ENCODE measurements around the gene PSG2. TPM values are rescaled to one million over a fixed set of nuclear protein-coding genes. Genes with fewer than 3 reads are reported as not detected.
A peak's percentile ranks its signal among the peaks of the same experiment; 100 is the strongest.
"Not testable (repeated sequence)": the region's sequence is repeated elsewhere in the genome, so short reads cannot be mapped to it uniquely, and the experiment has no call there.

Gene PSG2
- total RNA-seq, result not detected in 2 replicates

- DNase-seq (ENCODE audit: low read depth, low spot score), result not testable (repeated sequence)
Observed at GRCh38 chr19:43082601-43083000, at the start of gene PSG2. Gene PSG2, minus strand, starts transcription at chr19:43082701. Its CDS starts 132 bp downstream, at chr19:43082569.

GRCh38 chr19:43131281-43131842 is 48.9 kb upstream of the PSG2 start:
- DNase-seq (ENCODE audit: low read depth, low spot score), result not testable (repeated sequence)

DNA sequence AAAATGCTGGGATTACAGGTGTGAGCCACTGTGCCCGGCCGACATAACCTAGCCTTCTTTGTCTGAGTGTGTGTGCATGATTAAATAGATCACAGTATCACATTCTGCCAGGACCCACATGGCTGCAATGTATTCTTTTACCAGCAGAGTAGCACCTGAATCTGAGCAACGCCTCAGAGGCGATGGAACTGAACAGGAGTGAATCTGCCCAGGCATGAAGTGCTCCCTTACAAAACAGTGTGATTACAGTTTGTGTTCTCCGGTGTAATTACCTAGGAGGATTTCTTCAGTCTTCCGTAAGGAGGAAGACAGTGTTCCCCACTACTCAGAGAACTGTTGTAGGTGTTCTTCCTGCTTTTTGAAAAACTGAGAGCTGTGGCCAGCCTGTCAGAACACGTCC is 46.7 kb upstream of the PSG2 start:
- not testable (repeated sequence) for DNase-seq (ENCODE audit: low read depth, low spot score)

- not testable (repeated sequence) for DNase-seq (ENCODE audit: low read depth, low spot score)
Observed at GRCh38 chr19:43127336-43127735, 44.8 kb upstream of the PSG2 start.

DNA sequence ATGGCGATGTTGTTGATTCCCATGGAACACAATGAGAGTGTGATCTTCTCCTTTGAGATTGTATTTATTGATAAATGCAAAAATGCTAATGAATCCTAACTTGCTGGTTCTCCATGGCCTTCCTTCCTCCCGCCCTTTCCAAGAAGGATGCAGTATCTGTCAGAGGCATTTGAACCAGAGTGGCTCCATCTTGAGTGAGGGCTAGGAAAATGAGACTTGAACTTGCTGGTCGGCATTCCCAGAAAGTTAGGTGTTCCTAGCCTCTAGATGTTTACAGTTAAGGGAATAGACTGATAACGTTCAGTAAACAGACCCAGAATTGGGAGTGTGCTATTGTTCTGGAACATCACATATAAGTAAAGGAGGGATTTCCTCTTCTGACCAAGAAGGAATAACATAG is 44.2 kb upstream of the PSG2 start:
- DNase-seq (ENCODE audit: low read depth, low spot score), result no peak

- DNase-seq (ENCODE audit: low read depth, low spot score), result no peak
Observed at GRCh38 chr19:43124360-43124759, 41.9 kb upstream of the PSG2 start.

- not testable (repeated sequence) for DNase-seq (ENCODE audit: low read depth, low spot score)
Observed at GRCh38 chr19:43120433-43121026, 38.0 kb upstream of the PSG2 start.

DNA sequence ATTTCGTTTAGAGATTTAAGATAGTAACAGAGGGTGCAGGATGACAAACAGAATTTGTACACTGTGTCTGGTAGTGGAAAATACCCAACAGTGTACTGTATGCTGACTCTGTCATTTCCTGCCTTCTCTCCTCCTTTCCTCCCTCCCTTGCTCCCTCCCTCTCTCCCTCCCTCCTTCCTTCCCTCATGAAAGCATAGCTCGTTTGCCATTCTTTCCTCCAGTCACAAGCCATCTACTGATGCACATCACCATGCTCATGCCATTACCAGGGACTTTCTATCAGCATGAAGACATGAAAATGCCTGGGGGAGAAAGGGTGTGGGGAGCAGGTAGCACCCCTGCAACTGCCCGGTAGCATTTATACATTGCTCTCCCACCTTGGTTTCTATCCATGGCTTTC is 37.0 kb upstream of the PSG2 start:
- not testable (repeated sequence) for DNase-seq (ENCODE audit: low read depth, low spot score)

GRCh38 chr19:43116421-43116820 is 33.9 kb upstream of the PSG2 start:
- DNase-seq (ENCODE audit: low read depth, low spot score), result not testable (repeated sequence)

DNA sequence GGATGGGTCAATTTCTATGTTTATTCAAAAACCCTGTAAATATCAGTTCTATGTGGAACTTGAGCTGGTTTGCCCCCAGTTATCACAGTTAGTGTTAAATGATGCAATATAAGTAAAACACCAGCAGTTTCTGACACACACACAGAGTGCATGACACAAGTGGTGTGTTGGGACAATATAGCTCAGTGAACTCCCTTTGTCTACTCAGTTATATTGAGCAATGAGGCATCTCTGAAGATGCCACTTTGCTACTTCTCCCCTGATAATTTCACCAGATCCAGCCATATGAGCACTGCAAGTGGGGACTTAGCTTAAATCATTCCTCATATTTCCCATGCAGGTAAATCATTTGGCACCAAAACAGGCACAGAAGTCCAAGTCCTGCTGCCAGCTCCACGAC is 33.0 kb upstream of the PSG2 start:
- DNase-seq (ENCODE audit: low read depth, low spot score), result not testable (repeated sequence)

DNA sequence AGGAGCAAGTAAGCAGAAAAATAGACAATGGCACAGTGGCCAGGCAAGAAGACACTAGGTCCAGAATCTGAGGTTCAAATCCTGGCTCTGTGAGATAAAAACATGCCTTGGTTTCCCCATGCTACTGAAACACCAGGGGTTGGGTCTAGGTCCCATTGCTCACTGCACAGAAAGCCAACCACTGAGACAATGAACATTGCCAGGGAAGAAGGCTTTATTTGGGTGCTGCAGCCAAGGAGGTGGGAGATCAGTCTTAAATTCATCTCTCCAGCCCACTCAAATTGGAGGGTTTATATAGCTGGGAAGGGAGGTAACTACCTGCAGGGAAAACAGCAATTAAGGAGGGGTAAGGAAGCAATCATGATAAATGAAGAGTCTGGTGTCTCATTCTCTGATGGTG is 32.6 kb upstream of the PSG2 start:
- DNase-seq (ENCODE audit: low read depth, low spot score), result not testable (repeated sequence)

GRCh38 chr19:43114626-43115025 is 32.1 kb upstream of the PSG2 start:
- DNase-seq (ENCODE audit: low read depth, low spot score), result not testable (repeated sequence)

DNA sequence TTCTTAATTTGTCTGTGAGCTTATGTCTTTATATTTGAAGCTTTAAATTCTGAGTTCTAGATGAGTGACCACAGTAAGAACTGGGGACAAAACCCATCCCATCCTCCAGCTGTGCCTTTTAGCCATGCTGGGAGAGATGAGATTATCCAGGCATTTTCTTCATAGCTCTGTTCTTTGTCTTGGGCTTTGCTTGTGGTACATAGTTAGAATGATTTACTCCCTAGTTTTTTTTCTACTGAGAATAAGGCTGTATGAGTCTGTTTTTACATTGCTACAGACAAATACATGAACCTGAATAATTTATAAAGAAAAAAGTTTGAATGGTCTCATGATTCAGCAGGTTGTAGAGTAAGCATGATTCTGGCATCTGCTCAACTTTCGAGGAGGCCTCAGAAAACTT is 24.9 kb upstream of the PSG2 start:
- not testable (repeated sequence) for DNase-seq (ENCODE audit: low read depth, low spot score)

- DNase-seq (ENCODE audit: low read depth, low spot score), result no peak
Observed at GRCh38 chr19:43105496-43105895, 23.0 kb upstream of the PSG2 start.

DNA sequence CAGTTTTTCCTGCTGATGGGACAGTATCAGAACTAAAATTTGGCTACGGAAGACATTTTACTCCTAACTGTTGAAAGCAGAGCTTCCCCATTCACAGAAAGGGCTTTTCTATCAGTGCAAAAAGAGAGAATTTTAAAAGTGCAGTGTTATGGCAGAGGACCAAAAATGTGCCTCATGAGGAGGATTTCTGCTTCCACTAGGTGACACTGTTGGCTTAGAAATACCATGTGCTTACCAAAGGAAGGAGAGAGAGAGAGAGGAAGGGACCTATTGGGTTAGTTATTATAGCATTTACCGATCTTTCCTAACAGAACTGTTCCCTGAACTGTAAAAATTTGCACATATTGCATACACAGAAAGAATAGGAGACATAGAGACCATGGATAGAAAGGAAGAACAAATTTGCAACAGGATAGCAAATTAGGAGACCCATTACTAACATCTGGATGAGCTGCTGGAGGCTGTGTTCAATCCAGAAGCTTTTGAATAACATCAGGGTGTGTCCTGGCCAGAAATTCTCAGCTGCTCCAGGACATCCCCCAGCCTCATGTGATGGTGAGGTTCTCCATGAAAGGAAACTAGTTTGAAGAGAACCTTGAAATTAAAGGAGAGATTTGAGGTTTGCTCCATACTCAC is 21.8 kb upstream of the PSG2 start:
- DNase-seq (ENCODE audit: low read depth, low spot score), result not testable (repeated sequence)

DNA sequence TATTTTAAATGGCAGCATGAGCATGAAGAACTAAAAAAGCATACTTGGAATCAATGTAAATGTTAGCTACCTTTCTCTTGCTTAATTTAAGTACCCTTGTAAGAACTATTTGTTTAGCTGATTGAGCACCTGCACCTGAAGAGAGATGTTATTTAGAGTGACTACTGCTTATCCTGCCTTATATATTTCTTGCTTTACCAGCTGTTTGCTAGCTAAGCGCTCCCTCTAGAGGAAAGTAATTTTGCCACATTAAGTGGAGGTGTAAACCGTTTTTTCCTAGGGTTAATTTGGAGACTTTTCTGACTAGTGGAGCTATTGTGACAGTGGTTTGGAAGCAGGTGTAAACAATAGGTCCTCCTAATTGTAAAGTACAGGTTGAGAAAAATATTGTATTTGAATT is 19.4 kb upstream of the PSG2 start:
- DNase-seq (ENCODE audit: low read depth, low spot score), result no peak

- not testable (repeated sequence) for DNase-seq (ENCODE audit: low read depth, low spot score)
Observed at GRCh38 chr19:43098416-43098815, 15.9 kb upstream of the PSG2 start.

- peak; percentile 8 for DNase-seq (ENCODE audit: low read depth, low spot score)
Observed at GRCh38 chr19:43087702-43088340, 5.3 kb upstream of the PSG2 start.

GRCh38 chr19:43085796-43086530 is 3.5 kb upstream of the PSG2 start:
- not testable (repeated sequence) for DNase-seq (ENCODE audit: low read depth, low spot score)

DNA sequence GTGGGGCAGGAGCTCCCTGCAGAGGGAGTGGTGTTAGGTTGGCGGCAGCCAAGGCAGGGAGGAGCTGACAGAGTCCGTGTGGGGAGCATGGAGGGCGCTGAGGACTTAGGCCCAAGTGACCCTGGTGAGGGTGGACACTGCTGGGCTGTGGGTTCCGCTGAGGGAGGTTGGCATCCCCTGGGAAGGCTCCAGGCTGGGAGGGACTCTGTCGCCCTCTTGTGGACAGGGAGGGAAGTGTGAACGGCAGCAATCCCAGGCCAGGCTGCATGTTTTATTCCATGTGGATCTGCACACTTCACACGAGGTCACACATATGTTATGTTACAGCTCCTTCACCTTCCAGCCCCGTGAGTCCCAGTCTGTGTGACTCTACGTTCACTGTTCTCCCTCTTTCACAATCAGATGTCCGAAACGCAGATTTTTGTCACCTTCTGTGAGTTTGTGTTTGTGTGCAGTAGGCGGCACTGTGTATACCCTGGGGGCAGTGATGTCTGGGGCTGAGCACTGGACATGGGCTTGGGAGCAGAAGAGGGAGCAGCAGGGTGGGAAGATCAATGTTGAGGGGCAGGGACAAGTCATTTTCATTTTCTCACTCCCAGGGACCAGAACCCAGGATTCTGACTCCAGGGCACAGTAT is 1.8 kb upstream of the PSG2 start:
- not testable (repeated sequence) for DNase-seq (ENCODE audit: low read depth, low spot score)

- not testable (repeated sequence) for DNase-seq (ENCODE audit: low read depth, low spot score)
Observed at GRCh38 chr19:43083721-43084120, 1.2 kb upstream of the PSG2 start.
